Motor neuron (in vitro differentiated cells): ENCODE results near the gene VWA5B1. TPM values are rescaled to one million over a fixed set of nuclear protein-coding genes. Genes with fewer than 3 reads are reported as not detected.

ENCODE experiments used
- total RNA-seq, 8 experiments: library from RNA; unstranded; fragments of 300-600 nt; gene quantifications; 2 replicates each; pipeline versions ENCODE4 v1.2.3 to v1.2.4, GENCODE V29; 2022

The VWA5B1 gene
- total RNA-seq, 8 experiments from 2014 or later: 0.21 to 1.3 (median 0.63) TPM; not detected in 2

Other genes with a start within 250 kb of the VWA5B1 start
- gene PLA2G5, start 220.7 kb upstream of the VWA5B1 start, total RNA-seq: 10 to 100 TPM in 1 of 8 experiments, under 1 TPM in 4, not detected in 3; 0.11 to 14.6 (median 0.55) TPM
- 1 to 10 TPM in 1 of 8 experiments, under 1 TPM in 4, not detected in 3; 0.09 to 1.0 (median 0.21) TPM for gene PLA2G2D, start 171.3 kb upstream of the VWA5B1 start, total RNA-seq
- gene PLA2G2F, start 151.6 kb upstream of the VWA5B1 start, total RNA-seq: 1 to 10 TPM in 1 of 8 experiments, under 1 TPM in 6, not detected in 1; 0.13 to 1.7 (median 0.38) TPM
- 10 to 100 TPM in 1 of 8 experiments, 1 to 10 TPM in 4, under 1 TPM in 2, not detected in 1; 0.13 to 18.6 (median 1.7) TPM for gene UBXN10, start 104.8 kb upstream of the VWA5B1 start, total RNA-seq
- under 1 TPM in 7 of 8 experiments, not detected in 1; 0.05 to 0.66 (median 0.20) TPM for gene PLA2G2C, start 104.4 kb upstream of the VWA5B1 start, total RNA-seq
- gene CAMK2N1, start 195.3 kb downstream of the VWA5B1 start, total RNA-seq: 100 to 1,000 TPM in 1 of 8 experiments, 10 to 100 TPM in 6, 1 to 10 TPM in 1; 2.9 to 120 (median 61.0) TPM
- 10 to 100 TPM; 21.0 to 36.3 (median 29.5) TPM for gene MUL1, start 217.3 kb downstream of the VWA5B1 start, total RNA-seq